Measurements from ENCODE around the gene CAMTA1. TPM values are rescaled to one million over a fixed set of nuclear protein-coding genes. Genes with fewer than 3 reads are reported as not detected.

Gene CAMTA1
- total RNA-seq, 1 donor from 2014 or later, result 38.1 TPM

DNA sequence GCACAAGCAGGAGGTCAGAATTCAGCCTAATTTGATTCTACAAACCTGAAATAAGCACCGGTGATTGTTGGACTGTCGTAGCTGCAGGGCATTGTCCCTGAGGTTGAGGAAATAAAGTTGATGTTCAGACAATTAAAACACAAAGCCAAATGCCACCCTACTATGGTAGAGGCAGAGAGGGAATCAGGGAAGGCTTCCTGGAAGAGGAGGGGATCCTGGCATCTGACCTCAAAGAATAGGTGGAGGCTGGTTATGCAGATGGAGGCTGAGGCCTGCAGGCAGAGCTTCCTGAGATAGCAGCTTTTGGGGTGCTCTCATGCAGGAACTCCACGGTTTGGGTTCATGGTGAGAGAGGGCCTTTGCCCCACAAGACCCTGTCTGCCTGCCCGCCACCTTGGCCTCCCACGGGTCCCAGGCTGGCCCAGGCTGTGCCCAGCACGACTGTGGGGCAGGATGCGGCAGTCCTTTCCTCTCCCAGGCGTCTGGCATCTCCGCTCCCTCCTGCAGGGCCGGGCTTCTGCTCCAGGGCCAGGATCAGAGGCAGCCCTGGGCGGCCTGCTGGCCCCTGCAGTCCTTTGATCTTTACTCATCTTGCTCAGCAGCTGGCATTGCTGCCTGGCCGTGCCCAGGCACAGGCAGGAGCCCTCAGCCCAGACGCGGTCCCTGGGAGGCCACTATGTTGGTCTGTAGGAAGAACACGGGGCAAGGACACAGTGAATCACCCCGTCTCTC is 851.7 kb downstream of the CAMTA1 start:
- no peaks in the 10 kb centered on the region for H3K9me3 ChIP-seq (ENCODE audit: control insufficient read depth in 3 of 3, low read length in 3 of 3)
- H3K27me3 ChIP-seq (ENCODE audit: control insufficient read depth in 3 of 3, insufficient read depth in 3 of 3, low read length in 3 of 3), result peaks cover 0 to 27% (median 17%) of the 10 kb centered on the region in 3 donors
- H3K4me1 ChIP-seq (ENCODE audit: control insufficient read depth in 3 of 3, insufficient read depth in 3 of 3, low read length in 3 of 3), result no peaks in the 10 kb centered on the region
- H3K9ac ChIP-seq (ENCODE audit: low read depth in 1 of 3, low read length in 3 of 3), result no peak overlapping the region
- H3K4me3 ChIP-seq (ENCODE audit: low read length in 3 of 3), result no peak overlapping the region
- H3K27ac ChIP-seq (ENCODE audit: low read depth, low read length), result no peak overlapping the region
- no peaks in the 10 kb centered on the region for H3K36me3 ChIP-seq (ENCODE audit: control insufficient read depth in 3 of 3, insufficient read depth in 3 of 3, low read length in 3 of 3)

- H3K9me3 ChIP-seq (ENCODE audit: control insufficient read depth in 3 of 3, low read length in 3 of 3), result no peaks in the 10 kb centered on the region
- H3K4me1 ChIP-seq (ENCODE audit: control insufficient read depth in 3 of 3, insufficient read depth in 3 of 3, low read length in 3 of 3), result no peaks in the 10 kb centered on the region
- no peak overlapping the region for H3K27ac ChIP-seq (ENCODE audit: low read depth, low read length)
- no peaks in the 10 kb centered on the region for H3K36me3 ChIP-seq (ENCODE audit: control insufficient read depth in 3 of 3, insufficient read depth in 3 of 3, low read length in 3 of 3)
- H3K4me3 ChIP-seq (ENCODE audit: low read length in 3 of 3), result no peak overlapping the region
- no peak overlapping the region for H3K9ac ChIP-seq (ENCODE audit: low read depth in 1 of 3, low read length in 3 of 3)
- peaks cover 0 to 18% (median 7%) of the 10 kb centered on the region in 3 donors for H3K27me3 ChIP-seq (ENCODE audit: control insufficient read depth in 3 of 3, insufficient read depth in 3 of 3, low read length in 3 of 3)
Observed at GRCh38 chr1:7638078-7638477, 852.8 kb downstream of the CAMTA1 start.

GRCh38 chr1:7639435-7640131 is 854.3 kb downstream of the CAMTA1 start:
- H3K36me3 ChIP-seq (ENCODE audit: control insufficient read depth in 3 of 3, insufficient read depth in 3 of 3, low read length in 3 of 3), result no peaks in the 10 kb centered on the region
- no peak overlapping the region for H3K27ac ChIP-seq (ENCODE audit: low read depth, low read length)
- H3K27me3 ChIP-seq (ENCODE audit: control insufficient read depth in 3 of 3, insufficient read depth in 3 of 3, low read length in 3 of 3), result peaks cover 0 to 11% (median 0%) of the 10 kb centered on the region in 3 donors
- no peaks in the 10 kb centered on the region for H3K9me3 ChIP-seq (ENCODE audit: control insufficient read depth in 3 of 3, low read length in 3 of 3)
- H3K4me3 ChIP-seq (ENCODE audit: low read length in 3 of 3), result no peak overlapping the region
- peaks cover 0 to 2% (median 0%) of the 10 kb centered on the region in 3 donors for H3K4me1 ChIP-seq (ENCODE audit: control insufficient read depth in 3 of 3, insufficient read depth in 3 of 3, low read length in 3 of 3)
- H3K9ac ChIP-seq (ENCODE audit: low read depth in 1 of 3, low read length in 3 of 3), result no peak overlapping the region

- H3K27me3 ChIP-seq (ENCODE audit: control insufficient read depth in 3 of 3, insufficient read depth in 3 of 3, low read length in 3 of 3), result peaks cover 0 to 11% (median 0%) of the 10 kb centered on the region in 3 donors
- H3K4me1 ChIP-seq (ENCODE audit: control insufficient read depth in 3 of 3, insufficient read depth in 3 of 3, low read length in 3 of 3), result peaks cover 3 to 10% (median 7%) of the 10 kb centered on the region in 3 donors
- H3K4me3 ChIP-seq (ENCODE audit: low read length in 3 of 3), result no peak overlapping the region
- H3K36me3 ChIP-seq (ENCODE audit: control insufficient read depth in 3 of 3, insufficient read depth in 3 of 3, low read length in 3 of 3), result no peaks in the 10 kb centered on the region
- no peaks in the 10 kb centered on the region for H3K9me3 ChIP-seq (ENCODE audit: control insufficient read depth in 3 of 3, low read length in 3 of 3)
- no peak overlapping the region for H3K27ac ChIP-seq (ENCODE audit: low read depth, low read length)
- H3K9ac ChIP-seq (ENCODE audit: low read depth in 1 of 3, low read length in 3 of 3), result no peak overlapping the region
Observed at GRCh38 chr1:7640350-7640749, 855.1 kb downstream of the CAMTA1 start.

- peaks cover 0 to 8% (median 0%) of the 10 kb centered on the region in 3 donors for H3K27me3 ChIP-seq (ENCODE audit: control insufficient read depth in 3 of 3, insufficient read depth in 3 of 3, low read length in 3 of 3)
- no peak overlapping the region for H3K4me3 ChIP-seq (ENCODE audit: low read length in 3 of 3)
- H3K9ac ChIP-seq (ENCODE audit: low read depth in 1 of 3, low read length in 3 of 3), result no peak overlapping the region
- H3K9me3 ChIP-seq (ENCODE audit: control insufficient read depth in 3 of 3, low read length in 3 of 3), result no peaks in the 10 kb centered on the region
- no peak overlapping the region for H3K27ac ChIP-seq (ENCODE audit: low read depth, low read length)
- H3K36me3 ChIP-seq (ENCODE audit: control insufficient read depth in 3 of 3, insufficient read depth in 3 of 3, low read length in 3 of 3), result no peaks in the 10 kb centered on the region
- peaks cover 10 to 17% (median 14%) of the 10 kb centered on the region in 3 donors for H3K4me1 ChIP-seq (ENCODE audit: control insufficient read depth in 3 of 3, insufficient read depth in 3 of 3, low read length in 3 of 3)
Observed at GRCh38 chr1:7640920-7641585, 855.8 kb downstream of the CAMTA1 start.

DNA sequence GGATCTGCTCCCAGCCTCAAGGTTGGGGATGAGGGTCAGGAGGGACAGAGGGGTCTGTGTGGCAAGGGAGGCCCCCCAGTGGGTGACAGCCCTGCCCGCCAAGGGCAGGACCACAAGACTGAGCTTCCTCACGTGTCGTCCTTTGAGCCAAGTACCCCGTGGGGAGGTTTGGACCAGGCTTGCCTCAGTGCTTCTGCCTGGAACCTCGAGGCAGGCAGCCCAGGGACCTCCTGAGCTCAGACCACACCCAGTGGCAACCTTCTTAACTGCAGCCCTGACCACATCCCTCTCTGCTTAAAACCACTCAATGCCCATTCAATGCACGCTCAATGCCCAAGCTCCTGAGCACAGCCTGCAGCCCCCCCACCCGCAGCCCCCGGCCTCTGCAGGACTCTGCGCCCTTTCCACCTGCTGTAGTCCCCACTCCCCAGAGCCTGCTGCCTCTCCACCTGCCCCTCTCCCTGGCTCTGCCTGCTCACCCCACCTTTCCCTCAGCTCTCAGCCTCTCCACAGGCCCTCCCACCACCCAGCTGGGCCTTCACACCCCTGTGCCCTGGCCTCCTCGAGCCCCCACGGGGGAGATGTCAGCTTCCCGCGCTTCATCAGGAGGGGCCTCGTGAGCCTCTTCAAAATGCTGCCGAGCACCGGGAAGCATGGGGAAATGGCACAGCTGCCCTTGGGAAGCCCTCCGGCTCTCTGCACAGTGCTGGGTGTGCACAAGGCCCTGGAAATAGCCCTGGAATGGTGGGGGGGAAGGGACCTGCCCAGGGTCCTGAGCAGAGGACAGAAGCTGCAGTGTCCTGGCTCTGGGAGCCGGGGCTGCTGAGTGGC is 856.5 kb downstream of the CAMTA1 start:
- H3K9ac ChIP-seq (ENCODE audit: low read depth in 1 of 3, low read length in 3 of 3), result no peak overlapping the region
- no peak overlapping the region for H3K27ac ChIP-seq (ENCODE audit: low read depth, low read length)
- H3K36me3 ChIP-seq (ENCODE audit: control insufficient read depth in 3 of 3, insufficient read depth in 3 of 3, low read length in 3 of 3), result no peaks in the 10 kb centered on the region
- no peaks in the 10 kb centered on the region for H3K9me3 ChIP-seq (ENCODE audit: control insufficient read depth in 3 of 3, low read length in 3 of 3)
- no peak overlapping the region for H3K4me3 ChIP-seq (ENCODE audit: low read length in 3 of 3)
- peaks cover 10 to 24% (median 19%) of the 10 kb centered on the region in 3 donors for H3K4me1 ChIP-seq (ENCODE audit: control insufficient read depth in 3 of 3, insufficient read depth in 3 of 3, low read length in 3 of 3)
- peaks cover 0 to 7% (median 0%) of the 10 kb centered on the region in 3 donors for H3K27me3 ChIP-seq (ENCODE audit: control insufficient read depth in 3 of 3, insufficient read depth in 3 of 3, low read length in 3 of 3)

DNA sequence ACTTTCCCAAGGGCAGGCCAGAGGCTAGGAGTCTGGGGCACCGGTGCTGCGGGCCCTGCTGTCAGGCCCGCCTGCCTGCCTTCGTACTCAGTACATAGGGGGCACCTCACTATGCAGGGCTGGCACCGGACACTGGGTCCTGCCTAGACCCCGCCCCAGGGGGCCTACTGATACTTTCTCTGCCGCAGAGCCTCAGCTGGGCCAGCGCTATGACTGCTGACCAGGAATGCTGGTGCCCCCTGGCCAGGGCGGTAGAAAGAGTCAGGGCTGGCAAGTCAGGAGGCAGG is 857.1 kb downstream of the CAMTA1 start:
- H3K9ac ChIP-seq (ENCODE audit: low read depth in 1 of 3, low read length in 3 of 3), result no peak overlapping the region
- peaks cover 0 to 7% (median 0%) of the 10 kb centered on the region in 3 donors for H3K27me3 ChIP-seq (ENCODE audit: control insufficient read depth in 3 of 3, insufficient read depth in 3 of 3, low read length in 3 of 3)
- H3K27ac ChIP-seq (ENCODE audit: low read depth, low read length), result no peak overlapping the region
- no peaks in the 10 kb centered on the region for H3K9me3 ChIP-seq (ENCODE audit: control insufficient read depth in 3 of 3, low read length in 3 of 3)
- H3K36me3 ChIP-seq (ENCODE audit: control insufficient read depth in 3 of 3, insufficient read depth in 3 of 3, low read length in 3 of 3), result no peaks in the 10 kb centered on the region
- no peak overlapping the region for H3K4me3 ChIP-seq (ENCODE audit: low read length in 3 of 3)
- peaks cover 10 to 26% (median 21%) of the 10 kb centered on the region in 3 donors for H3K4me1 ChIP-seq (ENCODE audit: control insufficient read depth in 3 of 3, insufficient read depth in 3 of 3, low read length in 3 of 3)

GRCh38 chr1:7642781-7643529 is 857.7 kb downstream of the CAMTA1 start:
- H3K27ac ChIP-seq (ENCODE audit: low read depth, low read length), result no peak overlapping the region
- peaks cover 0 to 7% (median 0%) of the 10 kb centered on the region in 3 donors for H3K27me3 ChIP-seq (ENCODE audit: control insufficient read depth in 3 of 3, insufficient read depth in 3 of 3, low read length in 3 of 3)
- no peaks in the 10 kb centered on the region for H3K36me3 ChIP-seq (ENCODE audit: control insufficient read depth in 3 of 3, insufficient read depth in 3 of 3, low read length in 3 of 3)
- peaks cover 10 to 26% (median 21%) of the 10 kb centered on the region in 3 donors for H3K4me1 ChIP-seq (ENCODE audit: control insufficient read depth in 3 of 3, insufficient read depth in 3 of 3, low read length in 3 of 3)
- H3K9me3 ChIP-seq (ENCODE audit: control insufficient read depth in 3 of 3, low read length in 3 of 3), result no peaks in the 10 kb centered on the region
- no peak overlapping the region for H3K9ac ChIP-seq (ENCODE audit: low read depth in 1 of 3, low read length in 3 of 3)
- no peak overlapping the region for H3K4me3 ChIP-seq (ENCODE audit: low read length in 3 of 3)

DNA sequence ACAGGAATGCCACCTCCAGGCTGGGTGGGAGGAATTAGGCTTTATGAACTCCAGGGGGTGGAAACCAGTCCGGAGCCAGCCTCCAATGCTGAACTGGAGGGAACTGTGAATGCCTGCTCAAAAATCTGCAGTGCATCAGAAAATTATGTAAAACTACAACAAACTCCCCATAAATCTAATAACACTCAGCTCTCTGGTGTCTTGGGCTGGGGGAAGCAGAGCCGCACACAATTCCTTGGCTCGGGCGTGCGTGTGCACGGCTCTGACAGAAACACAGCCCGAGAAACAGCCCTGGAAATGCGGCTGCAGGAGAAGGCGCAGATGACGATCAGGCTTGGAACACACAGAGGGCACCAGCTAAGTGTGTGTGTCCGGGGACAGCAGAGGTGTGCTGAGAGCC is 858.3 kb downstream of the CAMTA1 start:
- no peaks in the 10 kb centered on the region for H3K9me3 ChIP-seq (ENCODE audit: control insufficient read depth in 3 of 3, low read length in 3 of 3)
- H3K27ac ChIP-seq (ENCODE audit: low read depth, low read length), result no peak overlapping the region
- H3K9ac ChIP-seq (ENCODE audit: low read depth in 1 of 3, low read length in 3 of 3), result no peak overlapping the region
- H3K4me3 ChIP-seq (ENCODE audit: low read length in 3 of 3), result no peak overlapping the region
- H3K27me3 ChIP-seq (ENCODE audit: control insufficient read depth in 3 of 3, insufficient read depth in 3 of 3, low read length in 3 of 3), result peaks cover 0 to 8% (median 0%) of the 10 kb centered on the region in 3 donors
- peaks cover 10 to 26% (median 21%) of the 10 kb centered on the region in 3 donors for H3K4me1 ChIP-seq (ENCODE audit: control insufficient read depth in 3 of 3, insufficient read depth in 3 of 3, low read length in 3 of 3)
- no peaks in the 10 kb centered on the region for H3K36me3 ChIP-seq (ENCODE audit: control insufficient read depth in 3 of 3, insufficient read depth in 3 of 3, low read length in 3 of 3)
